SHP77 treated with DMSO at 0.1 percent for 48 hours (cell line): ENCODE data around the gene WDR6.

Source experiments
- DNase-seq: peaks from one replicate; lab custom pipeline; 2025; lab: John Stamatoyannopoulos, UW

WDR6 gene

DNA sequence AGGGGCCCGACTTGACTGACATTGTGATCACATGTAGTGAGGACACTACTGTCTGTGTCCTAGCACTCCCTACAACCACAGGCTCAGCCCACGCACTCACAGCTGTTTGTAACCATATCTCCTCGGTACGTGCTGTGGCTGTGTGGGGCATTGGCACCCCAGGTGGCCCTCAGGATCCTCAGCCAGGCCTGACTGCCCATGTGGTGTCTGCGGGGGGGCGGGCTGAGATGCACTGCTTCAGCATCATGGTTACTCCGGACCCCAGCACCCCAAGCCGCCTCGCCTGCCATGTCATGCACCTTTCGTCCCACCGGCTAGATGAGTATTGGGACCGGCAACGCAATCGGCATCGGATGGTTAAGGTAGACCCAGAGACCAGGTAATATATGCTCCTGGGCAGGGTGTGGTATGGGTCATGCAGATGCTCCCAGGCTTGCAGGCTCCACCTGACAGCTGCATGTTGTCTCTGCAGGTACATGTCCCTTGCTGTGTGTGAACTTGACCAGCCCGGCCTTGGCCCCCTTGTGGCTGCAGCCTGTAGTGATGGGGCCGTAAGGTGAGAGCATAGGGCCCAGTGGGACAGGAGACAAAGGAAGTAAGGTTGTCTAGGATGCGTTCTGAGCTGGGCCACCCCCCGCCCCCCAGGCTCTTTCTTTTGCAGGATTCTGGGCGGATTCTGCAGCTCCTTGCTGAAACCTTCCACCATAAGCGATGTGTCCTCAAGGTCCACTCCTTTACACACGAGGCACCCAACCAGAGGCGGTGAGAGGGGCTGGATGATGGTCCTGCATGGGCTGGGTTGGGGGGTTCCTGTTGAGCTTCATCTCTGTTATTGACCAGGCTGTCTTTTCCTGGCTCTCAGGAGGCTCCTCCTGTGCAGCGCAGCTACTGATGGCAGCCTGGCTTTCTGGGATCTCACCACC lies 6.8 kb downstream of the WDR6 start:
- no peak for DNase-seq

DNA sequence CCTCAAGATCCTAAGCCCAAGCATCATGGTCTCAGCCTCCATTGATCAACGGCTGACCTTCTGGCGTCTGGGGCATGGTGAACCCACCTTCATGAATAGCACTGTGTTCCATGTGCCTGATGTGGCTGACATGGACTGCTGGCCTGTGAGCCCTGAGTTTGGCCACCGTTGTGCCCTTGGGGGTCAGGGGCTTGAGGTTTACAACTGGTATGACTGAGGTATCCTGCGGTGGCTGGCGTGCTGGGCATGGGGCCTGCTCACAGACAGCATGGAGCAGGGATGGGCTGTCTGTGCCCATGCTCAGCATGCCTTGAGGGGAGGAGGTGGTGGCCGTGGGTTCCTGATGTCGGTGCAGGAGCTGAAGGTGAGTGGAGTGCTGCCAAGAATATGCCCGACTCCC lies 7.9 kb downstream of the WDR6 start:
- no peak for DNase-seq

DNA sequence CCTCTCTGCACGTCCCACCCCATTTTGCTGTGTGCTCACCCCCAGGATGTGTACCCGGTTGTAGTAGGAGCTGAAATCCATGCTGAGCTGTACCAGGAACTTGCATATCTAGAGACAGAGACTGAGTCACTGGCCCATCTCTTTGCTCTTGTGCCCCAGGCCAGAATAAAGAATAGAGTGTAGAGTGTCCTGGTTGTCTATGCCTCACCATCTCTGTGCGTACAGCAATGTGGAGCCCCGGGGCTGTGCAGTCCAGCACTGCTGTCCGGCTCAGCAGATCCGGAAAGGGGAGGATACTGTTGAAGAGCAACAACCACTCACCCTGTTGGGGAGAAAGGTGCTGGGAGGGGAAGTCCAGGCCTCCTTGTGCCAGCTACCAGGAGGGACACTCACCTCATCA lies 8.6 kb downstream of the WDR6 start:
- no peak for DNase-seq

DNA sequence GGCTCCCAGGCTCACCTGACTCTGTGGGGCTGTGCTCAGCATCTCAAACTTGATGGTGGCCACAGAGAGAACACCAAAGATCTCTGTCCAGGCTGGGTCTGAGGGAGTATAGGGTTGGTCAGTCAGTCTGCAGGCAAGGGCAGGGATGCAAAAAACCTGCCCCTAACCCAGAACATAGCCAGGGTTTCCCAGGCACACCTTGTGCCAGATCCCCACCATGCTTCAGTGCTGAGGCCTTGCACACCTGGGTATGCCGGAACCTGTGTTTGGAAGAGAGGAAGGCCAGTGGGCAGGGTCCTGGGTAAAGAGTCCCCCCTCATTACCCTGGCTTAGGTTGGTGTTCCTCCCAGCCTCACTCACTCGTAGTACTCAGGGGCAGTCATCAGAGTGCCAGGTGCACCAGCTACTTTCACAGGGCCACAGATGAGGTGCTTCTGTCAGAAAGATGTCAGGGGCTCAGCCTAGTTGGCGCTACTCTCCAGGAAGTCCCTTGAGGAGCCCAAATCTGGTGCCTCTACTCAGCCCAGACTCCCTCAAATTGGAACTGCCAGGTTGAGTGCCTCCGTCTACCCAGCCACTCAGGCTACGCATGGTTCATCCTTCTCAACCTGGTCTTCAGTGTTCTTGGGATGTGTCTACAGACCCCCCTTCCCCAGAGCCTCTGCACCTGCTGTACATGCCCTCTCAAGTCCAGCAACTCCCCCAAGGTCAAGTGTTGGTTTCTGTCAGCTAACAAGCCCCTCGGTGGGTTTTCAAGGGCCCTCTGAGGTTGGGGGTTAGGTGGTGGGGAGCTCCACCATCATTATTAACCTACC lies 9.4 kb downstream of the WDR6 start:
- DNase-seq, result no peak

DNA sequence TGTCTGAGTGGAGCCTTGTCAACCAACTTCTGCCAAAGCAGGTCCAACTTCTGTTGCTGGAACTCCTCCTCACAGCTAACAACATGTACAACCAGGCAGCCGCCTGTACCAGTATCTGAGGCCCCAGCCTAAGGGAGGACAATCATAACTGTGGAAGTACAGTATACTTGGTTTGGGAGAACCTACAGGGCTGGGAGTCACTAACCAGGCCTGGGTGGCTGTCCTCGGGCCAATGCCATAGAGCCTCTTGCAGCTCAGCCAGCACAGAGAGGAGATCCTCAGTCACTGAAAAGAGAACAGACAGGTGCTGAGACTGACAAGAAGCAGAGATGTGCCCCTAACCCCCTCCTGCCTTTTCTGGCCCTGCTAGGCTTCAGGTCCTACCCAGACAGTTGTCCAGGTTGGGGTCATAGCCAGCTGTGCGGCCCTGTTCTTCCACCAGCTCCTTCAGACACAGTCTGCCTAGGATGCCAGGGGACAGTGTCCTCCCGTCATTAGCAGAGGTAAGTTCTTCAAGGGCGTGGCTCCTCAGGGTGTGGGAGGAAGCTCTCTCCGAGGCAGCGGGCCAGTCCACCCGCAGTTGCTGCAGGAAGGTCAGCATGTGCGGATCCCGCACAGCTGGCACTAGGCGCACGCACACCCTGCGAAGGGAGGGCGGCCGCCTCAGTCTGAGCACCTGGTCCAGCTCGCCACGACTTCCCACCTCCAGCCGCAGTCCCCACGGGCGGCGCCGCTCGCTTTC lies 10.2 kb downstream of the WDR6 start:
- no peak for DNase-seq

DNA sequence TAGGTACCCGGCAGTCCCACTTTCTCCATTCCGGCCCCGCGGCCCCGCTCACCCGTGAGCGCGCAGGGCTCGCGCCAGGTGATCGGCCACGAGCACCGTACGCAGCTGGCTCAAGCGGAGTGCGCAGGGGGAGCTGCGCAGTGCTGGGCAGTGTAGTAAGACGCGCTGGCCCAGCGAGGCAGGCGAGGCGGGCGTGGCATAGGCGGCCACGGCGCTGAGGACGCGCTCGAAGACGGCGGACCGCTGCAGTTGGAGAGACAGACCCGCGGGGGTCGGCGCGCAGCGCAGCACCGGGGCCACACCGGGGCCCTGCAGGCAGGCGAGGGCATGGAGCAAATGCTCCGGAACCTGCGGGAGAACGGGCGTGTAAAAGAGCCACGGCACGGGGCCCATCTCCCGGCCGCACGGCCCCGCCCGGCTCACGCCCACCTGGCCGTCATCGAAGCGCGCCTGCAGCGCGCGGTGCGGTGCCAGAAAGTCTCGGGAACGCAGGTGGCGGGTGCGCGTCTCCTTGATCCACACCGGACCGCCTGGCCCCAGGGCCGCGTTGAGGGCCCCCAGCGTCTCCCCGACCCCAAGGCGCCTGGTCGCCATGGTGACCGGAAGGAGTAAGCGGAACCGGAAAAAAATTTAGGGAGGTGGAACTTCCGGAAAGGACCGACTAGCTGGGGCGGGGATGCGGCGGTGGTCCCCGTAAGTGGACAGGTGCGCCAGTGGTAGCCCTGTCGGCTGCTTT lies 10.9 kb downstream of the WDR6 start, which contains the start of gene DALRD3:
Gene DALRD3 (minus strand): TSS at position 610 of the 736 bp plus-strand sequence. CDS start 16 bp downstream, at position 594.
- peak; percentile 62 for DNase-seq

DNA sequence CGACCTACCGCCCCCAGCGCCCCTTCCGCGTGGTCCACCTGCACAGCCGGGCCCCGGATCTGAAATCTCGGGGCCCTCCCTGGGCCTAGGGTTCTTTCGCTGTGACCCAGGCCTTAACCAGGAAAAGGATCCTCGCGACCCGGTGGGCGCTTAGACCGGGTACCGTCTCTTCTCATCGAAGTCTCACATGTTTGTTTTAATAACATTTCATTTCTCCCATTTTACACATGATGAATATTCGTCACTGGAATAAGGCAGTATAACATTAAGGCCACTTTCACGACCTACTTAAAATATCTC lies 11.5 kb downstream of the WDR6 start:
- no peak for DNase-seq

DNA sequence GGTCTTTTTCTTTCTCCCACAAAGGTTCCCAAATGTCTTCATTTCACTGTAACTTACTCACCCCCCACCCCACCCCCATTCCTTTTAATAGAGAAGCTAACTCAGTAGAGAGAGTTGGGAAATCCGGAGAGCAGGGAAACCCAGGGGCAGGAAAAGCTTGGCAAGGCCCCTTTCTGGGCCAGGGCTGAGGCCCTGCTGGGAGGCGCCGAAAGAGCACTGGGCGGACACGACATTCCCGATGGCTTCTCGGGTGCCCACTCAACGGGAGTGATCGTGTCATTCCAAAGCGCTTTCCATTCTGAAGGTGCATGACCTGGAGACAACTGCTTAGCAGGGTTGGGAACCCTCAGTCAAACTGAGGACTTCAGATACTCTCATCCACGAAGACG lies 12.7 kb downstream of the WDR6 start:
- DNase-seq, result no peak

DNA sequence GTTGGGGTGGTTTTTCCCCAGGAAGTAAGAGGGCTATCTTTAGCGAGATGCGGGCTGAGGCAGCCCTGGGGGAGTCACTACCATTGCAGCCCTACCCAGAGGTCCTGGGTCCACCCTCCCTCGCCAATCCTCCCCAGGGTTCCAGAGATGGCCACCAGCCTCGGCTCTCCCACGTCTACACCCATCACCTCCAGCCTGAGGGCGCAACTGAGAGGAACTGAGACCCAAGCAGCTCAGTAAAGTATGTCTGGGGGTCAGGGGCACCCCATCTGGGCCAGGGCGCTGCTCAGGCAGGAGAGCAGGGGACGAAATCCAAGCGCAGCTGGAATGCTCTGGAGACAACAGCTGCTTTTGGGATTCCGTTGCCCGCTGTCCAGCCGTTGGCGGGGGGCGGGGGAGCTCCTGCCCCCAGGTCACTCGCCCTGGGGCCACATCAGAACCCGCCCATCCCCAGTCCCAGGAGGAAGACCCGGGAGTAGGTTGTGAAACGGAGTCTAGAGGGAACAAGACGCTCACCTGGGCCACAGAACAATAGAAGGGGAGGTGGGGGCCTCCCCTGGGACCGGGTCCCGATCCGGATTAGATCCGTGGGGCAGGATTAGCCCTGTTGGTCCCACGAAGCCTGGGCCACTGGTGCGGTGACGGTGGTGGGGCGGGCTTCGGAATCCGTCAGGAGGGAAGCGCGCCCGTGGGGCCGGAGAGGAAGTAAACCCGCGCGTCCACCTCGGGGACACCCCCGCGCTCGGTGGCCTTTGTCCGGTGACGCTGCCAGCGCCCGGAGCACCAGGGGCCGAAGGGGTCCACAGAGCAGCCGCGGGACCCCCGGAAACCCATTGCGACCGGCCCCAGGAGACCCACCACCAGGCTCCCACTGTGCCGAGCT lies 13.4 kb downstream of the WDR6 start:
- DNase-seq, result no peak

DNA sequence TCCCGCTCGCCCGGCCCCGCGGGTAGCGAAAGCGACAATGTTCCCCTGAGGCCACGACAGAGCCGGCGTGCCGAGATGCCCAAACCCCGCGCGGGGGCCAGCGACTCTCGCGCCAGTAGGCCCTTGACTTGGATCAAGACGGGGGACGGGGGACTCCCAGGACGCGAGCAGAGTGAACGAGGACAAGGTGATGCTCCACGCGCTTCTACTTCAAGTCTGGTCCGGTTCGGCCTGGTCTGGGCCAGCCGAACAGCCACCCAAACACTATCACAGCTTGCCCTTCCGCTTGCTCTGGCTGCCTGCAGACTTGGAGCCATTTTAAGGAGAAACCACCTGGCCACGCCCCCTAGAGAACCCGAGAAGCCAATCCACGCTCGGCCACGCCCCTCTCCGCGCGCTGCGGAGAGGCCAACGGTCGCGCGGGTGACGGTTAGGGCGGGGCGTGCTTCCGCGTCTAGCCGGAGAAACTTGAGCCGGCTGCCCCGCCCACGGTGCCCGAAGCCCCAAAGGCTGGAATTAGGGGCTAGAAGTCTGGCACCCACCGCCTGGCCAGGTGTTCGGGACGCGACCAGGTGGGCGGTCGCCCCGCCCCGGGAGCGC lies 14.1 kb downstream of the WDR6 start:
- DNase-seq, result peak; percentile 93

DNA sequence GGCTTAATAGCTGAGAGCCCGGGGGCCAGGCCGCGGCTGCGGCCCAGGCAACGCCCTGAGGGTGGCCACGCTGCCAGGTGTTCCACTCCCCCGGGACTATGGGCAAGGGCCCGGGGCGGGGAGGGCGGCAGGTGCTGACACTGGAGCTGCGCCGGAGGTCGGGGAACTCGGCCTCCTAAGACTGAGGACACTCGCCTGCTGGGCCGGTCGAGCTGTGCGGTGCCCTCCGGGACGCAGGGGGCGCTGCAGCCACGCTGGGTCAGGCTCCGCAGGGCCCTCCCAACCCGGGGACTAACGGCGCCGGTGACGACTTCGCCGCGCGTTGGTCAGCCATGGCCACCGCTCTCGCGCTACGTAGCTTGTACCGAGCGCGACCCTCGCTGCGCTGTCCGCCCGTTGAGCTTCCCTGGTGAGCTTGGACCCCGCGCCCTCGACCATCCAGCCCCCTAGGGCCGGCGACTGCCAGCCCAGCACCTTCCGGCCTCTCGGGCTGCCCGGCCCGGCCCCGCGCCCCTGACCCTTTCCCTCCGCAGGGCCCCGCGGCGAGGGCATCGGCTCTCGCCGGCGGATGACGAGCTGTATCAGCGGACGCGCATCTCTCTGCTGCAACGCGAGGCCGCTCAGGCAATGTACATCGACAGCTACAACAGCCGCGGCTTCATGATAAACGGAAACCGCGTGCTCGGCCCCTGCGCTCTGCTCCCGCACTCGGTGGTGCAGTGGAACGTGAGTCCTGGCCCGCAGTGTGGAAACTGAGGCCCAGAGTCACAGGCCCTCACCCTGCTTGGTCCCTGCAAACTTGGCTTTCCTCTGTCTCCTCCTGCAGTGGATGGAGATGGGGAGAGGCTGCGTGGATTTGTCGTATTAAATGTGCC lies 14.9 kb downstream of the WDR6 start, which contains the start of gene NDUFAF3:
Gene NDUFAF3 (plus strand): TSS at position 309 of the 875 bp plus-strand sequence. CDS start 24 bp downstream, at position 333.
- DNase-seq, result peak; percentile 92

DNA sequence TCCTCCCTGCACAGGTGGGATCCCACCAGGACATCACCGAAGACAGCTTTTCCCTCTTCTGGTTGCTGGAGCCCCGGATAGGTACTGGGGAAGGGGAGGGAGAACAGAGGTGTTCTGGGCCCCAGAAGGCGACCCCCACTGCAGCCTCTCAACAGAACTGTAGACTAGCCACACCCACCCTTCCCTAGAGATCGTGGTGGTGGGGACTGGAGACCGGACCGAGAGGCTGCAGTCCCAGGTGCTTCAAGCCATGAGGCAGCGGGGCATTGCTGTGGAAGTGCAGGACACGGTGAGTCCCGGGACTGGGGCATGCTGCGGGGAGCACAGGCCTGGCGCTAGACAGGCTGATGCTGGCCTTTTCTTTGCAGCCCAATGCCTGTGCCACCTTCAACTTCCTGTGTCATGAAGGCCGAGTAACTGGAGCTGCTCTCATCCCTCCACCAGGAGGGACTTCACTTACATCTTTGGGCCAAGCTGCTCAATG lies 15.5 kb downstream of the WDR6 start:
- no peak for DNase-seq

DNA sequence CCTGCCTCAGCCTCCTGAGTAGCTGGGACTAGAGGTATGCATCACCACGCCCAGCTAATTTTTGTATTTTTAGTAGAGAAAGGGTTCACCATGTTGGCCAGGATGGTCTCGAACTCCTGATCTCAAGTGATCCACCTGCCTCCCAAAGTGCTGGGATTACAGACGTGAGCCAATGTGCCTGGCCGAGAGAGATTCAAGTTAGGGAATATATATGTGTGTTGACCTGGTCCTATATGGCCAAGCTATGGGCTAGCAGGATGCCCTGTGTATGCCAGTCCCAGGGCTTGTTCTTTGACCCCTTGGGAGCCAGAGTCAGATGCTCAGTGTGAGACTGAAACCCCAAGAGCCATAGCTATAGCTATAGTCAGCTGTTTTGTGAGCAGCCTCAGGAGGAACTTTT lies 16.6 kb downstream of the WDR6 start:
- DNase-seq, result no peak

DNA sequence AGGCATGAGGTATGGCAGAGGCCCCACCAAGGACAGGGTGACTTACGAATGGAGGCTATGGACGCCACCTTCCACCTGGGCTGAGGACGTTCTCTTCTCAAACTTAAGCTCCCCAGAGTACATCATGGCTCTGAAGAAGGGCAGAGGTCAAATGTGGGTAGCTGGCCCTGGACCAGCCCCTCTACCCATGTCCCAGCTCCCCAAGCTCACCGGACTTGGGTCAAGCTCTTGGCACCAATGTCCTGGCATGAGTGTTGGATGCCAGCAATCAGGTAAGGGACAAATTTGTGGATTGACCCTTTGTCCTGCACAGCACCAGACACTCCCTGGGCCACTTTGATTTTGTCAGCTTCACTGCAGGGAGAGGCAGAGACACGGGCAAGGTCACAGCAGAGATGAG lies 17.3 kb downstream of the WDR6 start:
- DNase-seq, result no peak

DNA sequence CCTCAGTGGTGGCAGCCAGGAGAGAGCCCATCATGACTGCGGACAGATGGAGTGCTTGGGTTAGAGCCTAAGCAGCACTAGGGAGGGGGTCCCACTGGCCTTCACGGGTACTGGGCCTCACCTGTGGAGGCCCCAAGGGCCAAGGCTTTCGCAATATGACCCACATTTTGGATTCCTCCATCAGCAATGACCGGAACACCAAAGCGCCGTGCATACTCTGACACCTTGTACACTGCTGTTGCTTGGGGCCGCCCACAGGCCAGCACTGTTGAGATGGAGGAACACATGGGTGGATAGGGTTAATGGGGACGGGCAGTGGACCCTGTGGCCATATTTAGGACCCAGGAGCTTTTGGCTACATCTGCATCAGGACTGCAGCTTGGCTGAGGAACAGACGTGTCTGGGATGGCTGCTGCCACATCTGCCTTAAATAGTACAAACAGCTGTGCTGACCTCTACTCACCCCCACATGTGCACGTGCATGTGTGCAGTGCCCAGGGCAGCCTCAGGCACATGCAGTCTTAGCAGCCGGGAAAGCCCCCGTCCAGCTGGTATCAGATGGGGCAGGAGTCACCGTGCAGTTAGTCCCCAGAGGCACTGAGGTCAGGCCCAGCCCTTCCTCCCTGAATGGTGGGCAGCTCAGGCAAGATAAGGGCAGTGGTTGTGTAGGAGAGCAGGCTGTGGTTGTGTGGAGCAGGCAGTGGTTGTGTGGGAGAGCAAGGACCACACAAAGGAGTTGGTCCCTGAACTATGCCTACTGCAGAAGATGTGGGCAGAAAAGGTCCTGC lies 18.0 kb downstream of the WDR6 start:
- no peak for DNase-seq

DNA sequence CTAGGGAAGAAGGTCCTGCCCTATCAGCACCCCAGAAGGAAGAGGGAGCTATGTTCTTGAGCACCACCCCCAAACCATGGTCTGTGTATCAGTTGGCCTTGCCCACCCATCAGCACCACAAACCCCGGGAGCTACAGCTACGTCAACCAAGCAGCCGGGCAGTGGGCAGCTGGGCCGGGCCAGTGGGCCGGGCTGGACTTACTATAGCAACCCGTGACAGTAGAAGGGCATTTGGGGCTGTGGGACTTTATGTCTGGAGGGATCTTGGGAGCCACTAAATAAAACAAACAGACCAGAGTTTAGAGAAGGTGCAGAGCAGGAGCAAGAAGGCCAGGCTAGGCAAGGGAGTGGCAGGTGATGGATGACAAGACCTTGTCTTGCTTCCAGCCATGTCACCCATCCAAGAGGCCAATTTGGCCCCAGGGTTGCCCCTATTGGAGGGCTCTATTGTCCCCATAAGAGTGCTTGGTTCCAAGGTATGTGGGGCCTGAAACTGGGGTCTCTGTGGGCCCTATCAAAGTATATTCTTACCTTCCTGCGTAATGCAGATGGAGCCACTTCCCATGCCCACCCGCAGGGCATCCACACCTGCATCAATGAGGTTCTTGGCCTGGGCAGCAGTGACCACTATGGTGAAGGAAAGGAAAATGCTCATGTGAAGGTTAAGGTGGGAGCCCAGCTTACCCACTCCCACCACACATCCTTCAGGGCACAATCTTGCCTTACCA lies 18.8 kb downstream of the WDR6 start:
- DNase-seq, result no peak

DNA sequence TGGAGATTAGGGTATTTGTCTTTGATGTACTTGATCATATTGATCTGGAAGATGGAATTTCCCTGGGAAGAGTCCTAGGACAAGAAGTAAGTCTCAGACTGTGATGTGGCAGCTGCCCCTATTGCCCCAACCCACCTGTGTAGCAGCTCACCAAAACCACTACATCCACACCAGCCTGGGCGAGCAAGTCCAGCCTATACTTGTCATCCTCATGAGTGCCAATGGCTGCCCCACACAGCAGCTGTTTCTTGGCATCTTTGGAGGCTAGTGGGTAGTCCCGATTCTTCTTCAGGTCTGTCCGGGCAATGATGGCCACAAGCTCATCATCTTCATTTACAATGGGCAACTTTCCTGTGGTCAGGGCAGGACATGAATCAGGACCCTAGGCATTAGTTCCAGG lies 19.3 kb downstream of the WDR6 start:
- DNase-seq, result no peak

DNA sequence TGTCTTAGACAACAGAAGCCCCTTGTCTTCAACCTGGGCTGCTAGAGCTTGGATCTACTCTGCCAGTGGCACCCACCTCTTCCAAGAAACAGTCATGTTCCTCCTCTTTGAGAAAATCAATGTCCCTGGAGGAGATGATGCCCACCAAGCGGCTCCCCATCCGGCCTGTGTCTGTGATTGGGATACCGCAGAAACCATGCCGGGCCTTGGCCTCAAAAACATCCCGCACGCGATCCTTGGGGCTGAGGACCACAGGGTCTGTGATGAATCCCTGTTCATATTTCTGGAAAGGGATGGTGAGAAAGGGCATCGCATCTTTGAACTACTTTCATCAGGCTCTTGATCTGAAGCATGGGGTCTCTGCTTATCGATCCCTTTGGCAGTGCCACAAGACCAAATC lies 20.4 kb downstream of the WDR6 start:
- no peak for DNase-seq
